Osteoblast (primary cell): ENCODE results near the gene LILRA1. TPM values are rescaled to one million over a fixed set of nuclear protein-coding genes. Genes with fewer than 3 reads are reported as not detected.
"Not testable (repeated sequence)": the region's sequence is repeated elsewhere in the genome, so short reads cannot be mapped to it uniquely, and the experiment has no call there.

Experiments
- DNase-seq: peaks from one replicate; pipeline ENCODE4 v3.0.0; 2011; ENCODE audit warnings: low spot score, mixed read lengths; ENCODE audit not compliant: insufficient read length; ENCODE audit errors: missing footprints
- H2AFZ ChIP-seq: 2 replicates; pipeline ENCODE4 v1.6.0; 2011; ENCODE audit warnings: mild to moderate bottlenecking, low read length
- H3K27ac ChIP-seq: 2 replicates; pipeline ENCODE4 v1.5.1; 2011; ENCODE audit warnings: mild to moderate bottlenecking, low read depth, low read length, moderate library complexity
- H3K27me3 ChIP-seq: 2 replicates; pipeline ENCODE4 v1.6.0; 2012; ENCODE audit warnings: mild to moderate bottlenecking, control low read depth, inconsistent platforms, low read length, moderate library complexity; ENCODE audit not compliant: insufficient read depth
- H3K36me3 ChIP-seq: 2 replicates; pipeline ENCODE4 v1.5.1; 2011; ENCODE audit warnings: mild to moderate bottlenecking, low read length, control low read depth, moderate library complexity; ENCODE audit not compliant: insufficient read depth
- H3K4me1 ChIP-seq: 2 replicates; pipeline ENCODE4 v1.5.1; 2011; ENCODE audit warnings: mild to moderate bottlenecking, low read length, control low read depth, moderate library complexity; ENCODE audit not compliant: insufficient read depth
- H3K4me2 ChIP-seq: 2 replicates; pipeline ENCODE4 v1.6.0; 2011; ENCODE audit warnings: mild to moderate bottlenecking, low read length; ENCODE audit not compliant: insufficient read depth
- H3K4me3 ChIP-seq: fragments of 200-600 bp; sonication (generic); 3 replicates; pipeline ENCODE4 v1.5.1; 2012; ENCODE audit warnings: mild to moderate bottlenecking, low read length, inconsistent platforms; ENCODE audit not compliant: insufficient read depth
- H3K79me2 ChIP-seq: 2 replicates; pipeline ENCODE4 v1.6.0; 2012; ENCODE audit warnings: mild to moderate bottlenecking, low read length, control low read depth, inconsistent platforms; ENCODE audit not compliant: insufficient read depth
- H3K9me3 ChIP-seq: 2 replicates; pipeline ENCODE4 v1.5.1; 2011; ENCODE audit warnings: low read depth, low read length, control low read depth
- H4K20me1 ChIP-seq: 2 replicates; pipeline ENCODE4 v1.6.0; 2012; ENCODE audit warnings: mild to moderate bottlenecking, low read length, control low read depth; ENCODE audit not compliant: insufficient read depth
- CTCF ChIP-seq: IDR thresholded peaks from 2 replicates; pipeline ENCODE4 v1.5.1; 2011; ENCODE audit warnings: mild to moderate bottlenecking, low read depth, low read length, moderate library complexity; ENCODE audit errors: extremely low read depth
- total RNA-seq: library from RNA; depleted of rRNA; stranded (reverse); fragments of >200 nt; gene quantifications from 2 replicates; pipeline ENCODE4 v1.2.3, GENCODE V29; 2012

The LILRA1 gene
- total RNA-seq, 1 donor, result not detected

- Histone ChIP-seq H3K4me3 (no peak overlapping the region), H3K36me3 (no peaks in the 10 kb centered on the region), H3K27me3 (no peaks in the 10 kb centered on the region), H3K27ac (no peak overlapping the region), H3K4me1 (no peaks in the 10 kb centered on the region), H3K4me2 (no peak overlapping the region), H2AFZ (no peak overlapping the region), H3K9me3 (no peaks in the 10 kb centered on the region), H4K20me1 (no peaks in the 10 kb centered on the region), H3K79me2 (no peaks in the 10 kb centered on the region)
- TF ChIP-seq CTCF, result no peak
- no peak for DNase-seq
Measured at GRCh38 chr19:54570316-54570715, 23.1 kb upstream of the LILRA1 start.

- not testable (repeated sequence) for H3K4me3 ChIP-seq
Measured at GRCh38 chr19:54571715-54572615, 21.5 kb upstream of the LILRA1 start.

GRCh38 chr19:54572696-54573311 is 20.6 kb upstream of the LILRA1 start:
- Histone ChIP-seq H2AFZ (no peak overlapping the region), H4K20me1 (no peaks in the 10 kb centered on the region), H3K4me1 (no peaks in the 10 kb centered on the region), H3K27me3 (no peaks in the 10 kb centered on the region), H3K4me2 (no peak overlapping the region), H3K79me2 (no peaks in the 10 kb centered on the region), H3K27ac (no peak overlapping the region), H3K4me3 (no peak overlapping the region), H3K36me3 (no peaks in the 10 kb centered on the region), H3K9me3 (no peaks in the 10 kb centered on the region)
- no peak for TF ChIP-seq CTCF
- no peak for DNase-seq

More at GRCh38 chr19:54571715-54572615, 21.5 kb upstream of the LILRA1 start:
- H3K27me3 ChIP-seq, H2AFZ ChIP-seq, H3K79me2 ChIP-seq, H3K4me1 ChIP-seq, DNase-seq, H3K4me2 ChIP-seq, H3K27ac ChIP-seq, H3K9me3 ChIP-seq, H3K36me3 ChIP-seq, H4K20me1 ChIP-seq: not testable (repeated sequence)

GRCh38 chr19:54573330-54573872 is 20.0 kb upstream of the LILRA1 start, which contains the start of gene LILRA2:
TSS of gene LILRA2 (plus strand) at chr19:54573790. CDS start at chr19:54573879, 89 bp downstream.
- H4K20me1 ChIP-seq, result no peaks in the 10 kb centered on the region

More at GRCh38 chr19:54573330-54573872, 20.0 kb upstream of the LILRA1 start, which contains the start of gene LILRA2:
- Histone ChIP-seq H3K79me2 (no peaks in the 10 kb centered on the region), H3K9me3 (no peaks in the 10 kb centered on the region), H2AFZ (no peak within 1 kb of the TSS), H3K27me3 (no peaks in the 10 kb centered on the region), H3K4me1 (no peaks in the 10 kb centered on the region), H3K27ac (no peak within 1 kb of the TSS), H3K4me3 (no peak within 1 kb of the TSS), H3K36me3 (no peaks in the 10 kb centered on the region), H3K4me2 (no peak within 1 kb of the TSS)
- no peak for DNase-seq
- no peak for TF ChIP-seq CTCF
